HG02798 (cell line): ENCODE results near the gene ARAP1.

ENCODE experiments used
- ATAC-seq: cut with Tn5 transposase; IDR thresholded peaks from one replicate; pipeline ENCODE4 v1.9.1; 2021; ENCODE audit warnings: mild to moderate bottlenecking; ENCODE audit not compliant: unreplicated experiment, poor library complexity

The ARAP1 gene

GRCh38 chr11:72745511-72745910 lies 6.7 kb downstream of the ARAP1 start:
- ATAC-seq: no peak

GRCh38 chr11:72744474-72744873 lies 7.7 kb downstream of the ARAP1 start:
- ATAC-seq: no peak

- ATAC-seq: peak; percentile 71
Observed at GRCh38 chr11:72743321-72744221, 8.6 kb downstream of the ARAP1 start.

DNA sequence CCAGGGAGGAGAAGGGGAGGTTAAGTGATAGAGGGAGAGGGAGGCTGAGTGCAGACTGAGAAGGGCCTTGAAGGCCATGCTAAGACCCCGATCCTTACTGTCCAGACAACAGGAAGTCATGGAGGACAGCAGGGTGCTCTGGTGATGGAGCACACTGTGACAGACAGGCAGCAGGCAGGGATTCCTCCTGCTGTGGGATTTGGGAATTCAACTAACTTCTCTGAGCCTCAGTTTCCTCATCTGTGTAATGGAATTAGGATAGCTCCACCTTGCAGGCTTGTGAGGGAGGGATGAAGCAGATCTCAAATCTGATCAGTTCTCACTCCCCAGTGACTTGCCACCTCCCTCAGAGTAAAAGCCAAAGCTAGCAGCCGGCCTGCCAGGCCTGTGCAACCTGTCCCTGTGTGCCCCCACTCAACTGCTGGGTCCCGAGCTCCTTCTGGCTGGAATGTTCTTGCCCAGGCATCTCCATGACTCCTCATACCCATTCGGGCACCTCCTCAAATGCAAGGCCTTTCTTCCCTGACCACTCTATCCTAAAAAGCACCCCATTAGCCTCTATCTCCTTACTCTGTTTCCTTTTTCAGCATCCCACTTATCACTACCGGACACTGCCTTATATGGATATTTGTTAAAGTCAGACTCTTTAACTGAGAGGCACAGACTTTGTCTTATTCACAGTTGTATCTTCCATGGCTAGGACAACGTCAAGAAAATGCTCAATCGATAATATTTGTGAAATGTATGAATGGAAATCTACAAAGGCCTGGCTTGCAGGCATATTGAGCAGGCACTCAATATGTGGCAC lies 9.5 kb downstream of the ARAP1 start:
- no peak for ATAC-seq

DNA sequence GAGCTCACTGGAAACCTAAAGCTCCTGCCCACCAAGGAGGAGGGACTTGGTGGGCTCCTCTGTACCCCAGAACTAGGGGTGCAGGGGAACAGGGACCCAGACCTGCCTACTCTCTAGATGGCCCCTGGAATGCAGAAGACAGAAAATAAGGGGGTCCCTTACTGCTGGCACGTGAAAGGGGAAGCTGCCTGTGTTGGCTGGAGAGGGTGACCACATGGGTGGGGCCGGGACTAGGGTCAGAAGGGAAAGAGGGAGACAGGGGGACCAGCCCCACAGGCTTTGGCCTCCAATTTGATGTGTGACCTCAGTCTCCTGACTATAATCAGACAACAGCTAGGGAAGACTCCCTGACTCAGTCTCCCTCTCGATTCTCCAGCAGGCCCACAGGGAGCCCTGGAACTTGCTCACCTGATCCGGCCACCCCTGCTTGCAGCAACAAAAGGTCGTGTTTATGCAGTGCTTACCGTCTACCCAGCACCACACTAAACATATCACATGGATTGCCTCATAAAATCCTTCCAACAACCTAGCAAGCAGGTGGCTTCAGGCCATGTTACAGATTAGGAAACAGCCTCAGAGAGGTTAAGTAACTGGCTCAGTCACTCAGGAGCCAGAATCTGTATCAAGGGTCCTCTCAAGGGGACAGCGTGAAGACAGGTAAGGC lies 10.2 kb downstream of the ARAP1 start:
- no peak for ATAC-seq

- ATAC-seq: no peak
Observed at GRCh38 chr11:72741429-72741833, 10.8 kb downstream of the ARAP1 start.

- no peak for ATAC-seq
Observed at GRCh38 chr11:72740562-72741428, 11.4 kb downstream of the ARAP1 start.

GRCh38 chr11:72740060-72740424 lies 12.2 kb downstream of the ARAP1 start:
- ATAC-seq: no peak

- ATAC-seq: no peak
Observed at GRCh38 chr11:72739240-72740059, 12.8 kb downstream of the ARAP1 start.

GRCh38 chr11:72738199-72739141 lies 13.7 kb downstream of the ARAP1 start:
- peak; percentile 33 for ATAC-seq

DNA sequence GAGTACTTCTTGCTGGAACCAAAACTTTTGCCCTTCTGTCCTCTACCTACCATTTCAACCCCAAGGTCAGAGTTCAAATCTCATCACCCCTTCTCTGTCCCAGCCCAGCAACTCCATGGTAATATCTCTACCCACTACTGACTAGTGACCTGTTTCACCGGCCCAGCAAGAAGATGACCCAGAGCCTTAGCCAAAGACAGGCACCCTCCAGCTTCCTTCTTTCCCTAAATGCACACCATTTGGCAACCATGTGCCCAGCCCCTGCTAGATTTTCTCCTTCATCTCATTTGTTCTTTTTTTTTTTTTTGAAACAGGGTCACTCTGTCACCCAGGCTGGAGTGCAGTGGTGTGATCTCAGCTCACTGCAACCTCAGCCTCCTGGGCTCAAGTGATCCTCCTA lies 14.9 kb downstream of the ARAP1 start:
- no peak for ATAC-seq

DNA sequence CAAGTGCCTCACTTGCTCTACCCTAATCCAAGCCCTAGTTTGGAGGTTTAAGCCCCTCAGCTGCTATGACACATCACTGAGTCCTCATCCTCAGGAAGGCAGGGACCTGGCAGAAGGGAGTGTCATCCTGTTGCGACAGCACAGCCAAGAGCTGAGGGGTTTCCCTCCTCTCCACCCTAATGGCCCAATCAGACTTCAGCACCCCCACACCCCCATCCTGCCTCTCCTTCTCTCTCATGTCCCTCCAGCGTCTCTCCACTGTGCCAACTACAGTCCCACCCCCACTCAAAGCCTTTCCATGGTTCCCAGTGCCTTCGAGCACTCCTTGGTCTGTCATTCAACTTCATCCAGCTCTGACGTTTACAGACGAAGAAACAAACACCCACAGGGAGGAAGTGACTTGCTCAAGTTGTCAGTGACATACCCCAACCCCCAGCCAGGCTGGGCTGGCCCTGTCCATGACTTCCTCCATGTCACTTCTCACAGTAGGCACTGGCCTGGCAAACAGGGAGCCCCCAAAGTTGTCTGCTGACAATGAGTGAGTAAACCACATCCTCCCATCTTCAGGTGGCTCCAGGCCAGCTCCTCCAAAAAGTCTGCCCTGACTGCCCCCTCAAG lies 15.6 kb downstream of the ARAP1 start:
- no peak for ATAC-seq

DNA sequence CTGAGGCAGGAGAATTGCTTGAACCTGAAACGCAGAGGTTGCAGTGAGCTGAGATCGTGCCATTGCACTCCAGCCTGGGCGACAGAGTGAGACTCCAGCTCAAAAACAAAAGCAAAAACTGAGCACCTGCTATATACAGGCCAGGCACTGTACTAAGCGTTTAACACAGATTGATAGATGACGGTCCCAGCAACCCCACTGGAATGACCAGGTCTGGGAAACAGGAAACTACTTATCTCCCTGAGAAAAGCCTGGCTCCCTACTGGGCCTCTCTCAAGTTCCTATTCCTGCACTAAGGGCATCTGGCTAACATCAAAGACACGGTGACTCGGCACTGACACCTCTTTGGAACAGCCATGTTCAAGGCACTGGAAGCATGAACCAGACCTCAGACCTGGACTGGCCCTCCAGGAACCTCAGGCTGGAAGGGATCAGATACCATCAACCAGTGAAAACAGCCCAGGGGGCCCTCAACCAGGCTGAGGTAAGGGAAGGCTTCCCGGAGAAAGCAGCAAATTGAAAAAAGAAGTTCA lies 16.6 kb downstream of the ARAP1 start:
- ATAC-seq: no peak

- ATAC-seq: no peak
Observed at GRCh38 chr11:72732329-72732728, 19.9 kb downstream of the ARAP1 start.

DNA sequence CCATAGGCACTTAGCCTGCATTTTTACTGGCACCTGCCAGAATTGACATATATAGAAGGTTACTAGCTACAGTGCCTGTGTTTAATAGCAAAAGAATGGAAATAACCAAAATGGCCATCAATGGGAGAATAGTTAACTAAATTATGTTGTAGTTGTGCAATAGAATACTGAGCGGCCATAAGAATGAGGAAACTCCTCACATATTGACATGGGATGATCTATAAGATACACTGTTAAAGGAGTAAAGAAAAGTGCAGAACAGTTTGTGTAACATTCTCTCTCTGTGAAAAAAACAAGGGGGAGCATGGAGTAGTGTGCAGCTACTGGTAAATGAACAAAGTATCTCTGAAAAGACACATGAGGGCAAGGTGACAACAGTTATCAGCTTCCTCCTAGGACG lies 21.5 kb downstream of the ARAP1 start:
- no peak for ATAC-seq

GRCh38 chr11:72730243-72730642 lies 22.0 kb downstream of the ARAP1 start:
- ATAC-seq: no peak

- ATAC-seq: no peak
Observed at GRCh38 chr11:72727521-72727920, 24.7 kb downstream of the ARAP1 start.
